ENCODE measurements around the gene ACY1.
"Not testable (repeated sequence)": the region's sequence is repeated elsewhere in the genome, so short reads cannot be mapped to it uniquely, and the experiment has no call there.

ACY1 gene

DNA sequence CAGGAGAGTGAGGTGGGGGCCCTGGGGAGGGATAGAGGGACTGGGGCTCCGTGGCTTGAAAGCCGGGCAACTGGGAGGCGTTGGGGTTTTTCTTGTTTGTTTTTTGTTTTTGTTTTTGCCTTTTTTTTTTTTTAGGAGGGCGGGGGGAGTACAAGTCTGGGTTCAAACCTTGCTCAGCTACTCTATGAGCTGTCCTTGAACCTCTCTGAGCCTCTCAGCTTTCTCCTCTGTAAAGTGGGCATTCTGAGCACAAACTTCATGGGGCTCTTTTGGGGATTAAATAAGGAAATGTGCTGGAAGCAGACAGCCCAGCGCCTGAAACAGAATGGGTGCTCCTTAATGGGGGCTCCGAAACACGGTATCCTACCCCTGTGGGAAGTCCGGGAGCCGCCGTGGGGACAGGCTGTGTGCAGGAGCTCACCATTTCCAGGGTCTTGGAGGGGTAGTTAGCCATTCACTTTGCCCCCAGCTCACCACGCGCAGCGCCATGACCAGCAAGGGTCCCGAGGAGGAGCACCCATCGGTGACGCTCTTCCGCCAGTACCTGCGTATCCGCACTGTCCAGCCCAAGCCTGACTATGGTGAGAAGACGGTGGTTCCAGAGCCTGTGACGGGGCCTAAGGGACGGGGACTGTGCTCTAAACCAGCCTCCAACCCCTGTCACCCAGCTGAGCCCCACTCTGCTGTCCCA, 388 bp downstream of the ACY1 start:
- no peak for DNase-seq (ENCODE audit: low read depth in 2 of 2)

- DNase-seq (ENCODE audit: low read depth in 2 of 2) = no peak
These were observed 923 bp downstream of the ACY1 start for GRCh38 chr3:51984269-51984647.

DNA sequence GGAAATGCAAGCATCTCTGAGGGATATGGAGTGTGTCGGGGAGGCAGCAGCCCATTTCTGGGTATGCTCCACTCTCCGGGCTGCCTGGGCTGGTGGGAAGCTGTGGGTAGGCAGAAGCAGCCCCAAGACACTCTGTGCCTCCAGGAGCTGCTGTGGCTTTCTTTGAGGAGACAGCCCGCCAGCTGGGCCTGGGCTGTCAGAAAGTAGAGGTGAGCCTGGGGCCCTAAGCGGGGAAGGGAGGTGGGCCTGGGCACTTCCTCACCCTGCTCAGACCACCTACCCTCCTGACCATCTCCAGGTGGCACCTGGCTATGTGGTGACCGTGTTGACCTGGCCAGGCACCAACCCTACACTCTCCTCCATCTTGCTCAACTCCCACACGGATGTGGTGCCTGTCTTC, 1.7 kb downstream of the ACY1 start:
- no peak for DNase-seq (ENCODE audit: low read depth in 2 of 2)

DNA sequence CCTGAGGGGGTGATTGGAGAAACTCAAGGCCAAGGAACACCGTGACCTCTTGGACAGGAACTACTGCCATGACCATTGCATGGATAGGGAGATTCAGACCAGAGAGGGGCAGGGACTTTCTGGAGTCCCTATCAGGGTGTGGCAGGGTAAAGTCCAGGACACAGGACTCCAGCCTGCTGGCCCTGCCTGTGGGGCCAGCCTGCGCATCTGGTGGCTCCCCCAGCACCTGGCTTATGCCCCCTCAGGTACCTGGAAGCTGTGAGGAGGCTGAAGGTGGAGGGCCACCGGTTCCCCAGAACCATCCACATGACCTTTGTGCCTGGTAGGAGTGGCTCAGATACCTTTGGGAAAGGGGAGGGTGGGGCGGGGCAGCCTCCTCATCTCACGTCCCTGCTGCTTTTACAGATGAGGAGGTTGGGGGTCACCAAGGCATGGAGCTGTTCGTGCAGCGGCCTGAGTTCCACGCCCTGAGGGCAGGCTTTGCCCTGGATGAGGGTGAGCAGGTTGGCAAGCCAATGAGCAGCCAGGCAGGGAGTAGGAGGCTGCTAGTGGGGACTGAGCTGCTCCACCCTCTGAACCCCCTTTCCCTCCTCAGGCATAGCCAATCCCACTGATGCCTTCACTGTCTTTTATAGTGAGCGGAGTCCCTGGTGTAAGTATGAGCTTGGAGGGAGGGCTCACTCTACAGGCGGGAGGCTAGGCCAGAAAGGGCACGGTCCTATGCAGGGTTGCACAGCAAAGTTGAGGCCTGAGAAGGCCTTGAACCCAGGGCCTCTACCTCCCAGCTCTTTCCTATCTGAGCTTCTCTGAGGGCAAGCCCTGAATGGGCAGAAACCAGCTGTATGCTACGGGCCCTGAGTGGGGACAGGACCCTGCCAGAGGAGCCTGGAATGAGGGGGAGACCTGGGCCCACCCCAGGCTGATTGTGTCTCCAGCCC, 2.9 kb downstream of the ACY1 start:
- no peak for DNase-seq (ENCODE audit: low read depth in 2 of 2)

DNA sequence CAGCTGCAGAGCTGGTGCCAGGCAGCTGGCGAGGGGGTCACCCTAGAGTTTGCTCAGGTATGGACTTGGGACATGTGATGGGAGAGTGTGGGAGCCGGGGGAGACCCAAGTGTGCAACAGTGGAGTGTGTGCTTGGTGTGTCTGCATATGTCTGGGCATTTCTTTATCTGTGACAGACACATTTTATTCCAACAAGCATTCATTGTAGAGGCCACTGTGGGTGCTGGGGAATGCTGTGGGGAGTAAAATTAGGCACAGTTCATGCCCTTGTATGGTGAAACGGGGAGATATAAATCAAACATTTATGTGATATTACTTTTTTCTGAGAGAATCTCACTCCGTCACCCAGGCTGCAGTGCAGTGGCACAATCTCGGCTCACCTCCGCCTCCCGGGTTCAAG, 4.2 kb downstream of the ACY1 start:
- no peak for DNase-seq (ENCODE audit: low read depth in 2 of 2)

- DNase-seq (ENCODE audit: low read depth in 2 of 2) = no peak
These were observed 5.2 kb downstream of the ACY1 start for GRCh38 chr3:51988286-51989146.

DNA sequence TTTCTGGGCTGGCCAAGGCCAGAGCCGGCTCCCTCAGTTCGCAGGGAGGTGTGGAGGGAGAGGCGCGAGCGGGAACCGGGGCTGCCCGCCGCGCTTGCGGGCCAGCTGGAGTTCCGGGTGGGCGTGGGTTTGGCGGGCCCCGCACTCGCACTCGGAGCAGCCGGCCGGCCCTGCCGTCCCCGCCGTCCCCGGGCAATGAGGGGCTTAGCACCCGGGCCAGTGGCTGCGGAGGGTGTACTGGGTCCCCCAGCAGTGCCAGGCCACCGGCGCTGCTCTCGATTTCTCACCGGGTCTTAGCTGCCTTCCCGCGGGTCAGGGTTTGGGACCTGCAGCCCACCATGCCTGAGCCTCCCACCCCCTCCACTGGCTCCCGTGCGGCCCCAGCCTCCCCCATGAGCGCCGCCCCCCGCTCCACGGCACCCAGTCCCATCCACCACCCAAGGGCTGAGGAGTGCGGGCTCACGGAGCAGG, 7.2 kb downstream of the ACY1 start:
- not testable (repeated sequence) for DNase-seq (ENCODE audit: low read depth in 2 of 2)

DNA sequence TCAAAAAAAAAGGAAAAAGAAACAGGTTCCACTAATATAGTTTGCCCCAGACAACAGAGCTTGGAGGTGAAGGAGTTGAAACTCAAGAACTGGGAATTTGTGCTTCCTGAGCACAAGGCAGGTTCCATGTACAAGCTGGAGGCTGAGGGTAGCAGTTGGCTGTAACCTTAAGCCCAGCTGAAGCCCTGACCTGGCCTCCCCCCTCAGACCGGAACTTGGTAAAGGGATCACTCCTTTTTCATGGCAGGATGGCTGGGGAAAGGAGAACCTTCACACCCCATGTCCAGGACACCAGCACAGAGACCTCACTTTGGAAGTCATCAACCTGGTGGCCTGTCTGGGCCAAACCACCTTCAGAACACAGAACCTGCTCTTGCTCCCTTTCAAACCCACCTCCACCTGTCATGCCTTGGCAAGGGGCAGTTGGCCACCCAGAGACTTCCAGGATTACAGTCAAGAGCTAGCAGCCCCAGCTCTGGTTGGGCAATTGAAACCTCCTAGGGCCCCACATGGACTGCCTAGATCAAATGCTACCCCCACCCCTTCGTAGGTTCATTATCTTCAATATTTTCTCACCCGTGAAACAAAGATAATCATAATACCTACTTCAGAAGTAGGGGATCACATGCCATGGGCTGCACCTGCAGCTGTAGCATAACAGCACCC, 8.8 kb downstream of the ACY1 start:
- DNase-seq (ENCODE audit: low read depth in 2 of 2) = no peak

DNA sequence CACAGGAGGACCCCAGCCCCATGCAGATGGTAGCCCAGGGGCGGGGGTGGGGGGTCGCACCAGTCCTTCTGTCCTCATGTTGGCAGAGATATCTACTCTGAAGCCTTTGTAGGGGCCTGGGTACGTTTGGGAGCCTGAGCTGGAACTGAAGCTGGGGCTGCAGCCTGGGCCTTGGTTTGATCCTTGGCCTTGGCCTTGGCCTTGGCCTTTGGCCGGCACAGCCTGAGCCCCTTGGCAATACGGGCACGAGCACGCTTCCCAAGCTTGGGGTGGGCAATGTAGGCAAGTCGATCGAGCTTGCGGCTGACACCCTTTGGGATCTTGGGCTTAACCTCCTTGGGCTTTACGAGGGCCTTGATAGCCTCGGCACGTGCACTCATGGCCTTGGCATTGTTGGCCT, 10.3 kb downstream of the ACY1 start:
- DNase-seq (ENCODE audit: low read depth in 2 of 2) = not testable (repeated sequence)

GRCh38 chr3:51994530-51994929, 11.2 kb downstream of the ACY1 start:
- no peak for DNase-seq (ENCODE audit: low read depth in 2 of 2)

GRCh38 chr3:51995346-51996163, 12.2 kb downstream of the ACY1 start, which contains the start of gene RPL29:
Gene RPL29, minus strand, starts transcription at chr3:51995895. Its CDS starts 434 bp downstream, at chr3:51995461.
- peak; percentile 88 to 90 for DNase-seq (ENCODE audit: low read depth in 2 of 2)

DNA sequence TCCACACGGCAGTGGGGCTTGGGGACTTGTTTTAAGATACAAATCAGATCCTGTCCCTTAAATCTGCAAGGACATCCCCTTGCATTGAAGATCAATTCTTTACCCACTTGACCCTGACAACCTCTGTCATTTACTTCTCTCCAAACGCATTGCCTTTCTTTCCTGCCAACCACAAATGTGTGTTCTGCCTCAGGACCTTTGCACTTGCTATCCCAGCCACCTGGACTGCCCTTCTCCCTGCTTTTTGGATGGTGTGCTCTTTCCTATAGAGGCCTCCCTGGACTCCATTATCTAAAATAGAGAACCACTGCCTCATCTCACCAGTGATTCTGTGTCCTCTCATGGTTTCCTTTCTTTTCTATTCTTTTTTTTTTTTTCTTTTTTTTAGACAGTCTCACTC, 13.8 kb downstream of the ACY1 start:
- DNase-seq (ENCODE audit: low read depth in 2 of 2) = no peak

GRCh38 chr3:51997935-51998596, 14.7 kb downstream of the ACY1 start:
- no peak for DNase-seq (ENCODE audit: low read depth in 2 of 2)

GRCh38 chr3:51998774-51999173, 15.4 kb downstream of the ACY1 start:
- no peak for DNase-seq (ENCODE audit: low read depth in 2 of 2)

- no peak for DNase-seq (ENCODE audit: low read depth in 2 of 2)
These were observed 16.5 kb downstream of the ACY1 start for GRCh38 chr3:51999846-52000245.

DNA sequence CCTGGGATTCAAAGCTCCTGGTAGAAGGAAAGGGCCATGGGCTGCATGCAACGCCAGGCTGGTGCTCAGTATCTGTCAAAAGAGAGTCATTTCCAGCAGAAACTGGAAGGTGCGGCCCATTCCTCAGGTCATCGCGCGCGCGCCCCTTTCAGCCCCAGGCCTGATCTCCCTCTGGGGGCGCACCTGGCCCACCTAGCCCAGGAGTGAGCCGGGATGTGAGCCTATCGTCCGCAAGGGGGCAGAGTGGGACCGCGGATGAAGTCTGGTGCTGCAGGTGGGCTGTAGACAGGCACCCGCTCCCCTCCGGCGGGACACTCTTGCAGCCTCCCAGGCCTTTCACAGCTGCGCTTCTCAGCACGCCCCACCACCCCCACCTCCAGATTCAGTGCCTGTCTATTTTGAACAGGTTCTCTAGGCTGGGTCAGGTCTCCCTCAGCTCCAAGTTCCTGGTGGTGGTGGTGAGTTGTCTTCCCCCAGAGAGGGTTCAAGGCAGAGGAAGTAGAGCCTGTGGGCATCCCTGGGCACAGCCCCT, 18.2 kb downstream of the ACY1 start:
- peak; percentile 20 to 25 for DNase-seq (ENCODE audit: low read depth in 2 of 2)

GRCh38 chr3:52002748-52003147, 19.4 kb downstream of the ACY1 start:
- no peak for DNase-seq (ENCODE audit: low read depth in 2 of 2)

GRCh38 chr3:52004163-52004787, 20.9 kb downstream of the ACY1 start:
- peak; percentile 29 to 32 for DNase-seq (ENCODE audit: low read depth in 2 of 2)

DNA sequence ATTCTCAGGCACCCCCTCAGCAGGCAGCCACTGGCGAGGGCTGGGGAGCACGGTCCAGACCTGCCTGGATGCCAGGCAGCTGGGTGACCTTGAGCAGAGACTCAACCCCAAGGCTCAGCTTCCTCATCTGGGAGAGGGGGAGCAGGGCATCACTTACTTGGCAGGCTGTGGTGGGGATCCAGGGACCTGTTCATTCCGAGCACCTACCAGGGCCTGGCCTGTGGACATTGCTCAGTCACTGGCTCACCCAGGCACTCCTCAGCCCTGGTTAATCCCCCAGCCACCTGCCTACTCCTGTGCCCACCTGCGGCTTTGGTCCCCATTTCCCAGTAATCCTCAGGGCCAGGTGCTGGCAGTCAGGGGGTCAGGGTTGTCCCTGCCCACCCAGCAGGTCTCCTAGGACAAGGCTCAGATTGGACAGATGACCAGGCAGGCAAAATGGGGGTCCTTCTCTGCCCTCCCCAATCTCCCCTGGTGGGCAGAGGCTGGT, 21.6 kb downstream of the ACY1 start:
- no peak for DNase-seq (ENCODE audit: low read depth in 2 of 2)
